GM12873 (cell line): ENCODE measurements around the gene IFT74.

Experiments
- TF ChIP-seq, protein P1 (sequence below): IDR thresholded peaks from 2 replicates; pipeline ENCODE4 v1.5.1; 2012; ENCODE audit warnings: low read depth, mild to moderate bottlenecking, moderate library complexity, low read length, control low read depth; ENCODE audit not compliant: insufficient read depth; ENCODE audit errors: missing control alignments

The IFT74 gene

DNA sequence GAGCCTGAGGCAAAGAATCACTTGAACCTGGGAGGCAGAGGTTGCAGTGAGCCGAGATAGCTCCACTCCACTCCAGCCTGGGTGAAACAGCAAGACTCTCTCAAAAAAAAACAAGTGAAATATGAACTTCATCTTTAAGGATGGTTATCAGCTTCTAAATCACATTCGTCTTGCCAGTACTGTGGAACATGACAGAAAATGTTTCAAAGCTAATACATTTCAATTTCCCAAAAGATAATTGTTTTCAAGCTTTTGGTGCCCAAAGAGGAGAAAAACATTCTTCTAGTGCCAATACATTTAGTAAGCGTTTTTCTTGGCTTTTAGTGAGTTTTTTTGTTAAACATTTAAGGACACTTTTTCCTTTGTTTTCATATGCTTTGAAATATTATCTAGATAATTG, 4.4 kb upstream of the IFT74 start:
- TF ChIP-seq, protein P1, sequence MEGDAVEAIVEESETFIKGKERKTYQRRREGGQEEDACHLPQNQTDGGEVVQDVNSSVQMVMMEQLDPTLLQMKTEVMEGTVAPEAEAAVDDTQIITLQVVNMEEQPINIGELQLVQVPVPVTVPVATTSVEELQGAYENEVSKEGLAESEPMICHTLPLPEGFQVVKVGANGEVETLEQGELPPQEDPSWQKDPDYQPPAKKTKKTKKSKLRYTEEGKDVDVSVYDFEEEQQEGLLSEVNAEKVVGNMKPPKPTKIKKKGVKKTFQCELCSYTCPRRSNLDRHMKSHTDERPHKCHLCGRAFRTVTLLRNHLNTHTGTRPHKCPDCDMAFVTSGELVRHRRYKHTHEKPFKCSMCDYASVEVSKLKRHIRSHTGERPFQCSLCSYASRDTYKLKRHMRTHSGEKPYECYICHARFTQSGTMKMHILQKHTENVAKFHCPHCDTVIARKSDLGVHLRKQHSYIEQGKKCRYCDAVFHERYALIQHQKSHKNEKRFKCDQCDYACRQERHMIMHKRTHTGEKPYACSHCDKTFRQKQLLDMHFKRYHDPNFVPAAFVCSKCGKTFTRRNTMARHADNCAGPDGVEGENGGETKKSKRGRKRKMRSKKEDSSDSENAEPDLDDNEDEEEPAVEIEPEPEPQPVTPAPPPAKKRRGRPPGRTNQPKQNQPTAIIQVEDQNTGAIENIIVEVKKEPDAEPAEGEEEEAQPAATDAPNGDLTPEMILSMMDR, result no peak

DNA sequence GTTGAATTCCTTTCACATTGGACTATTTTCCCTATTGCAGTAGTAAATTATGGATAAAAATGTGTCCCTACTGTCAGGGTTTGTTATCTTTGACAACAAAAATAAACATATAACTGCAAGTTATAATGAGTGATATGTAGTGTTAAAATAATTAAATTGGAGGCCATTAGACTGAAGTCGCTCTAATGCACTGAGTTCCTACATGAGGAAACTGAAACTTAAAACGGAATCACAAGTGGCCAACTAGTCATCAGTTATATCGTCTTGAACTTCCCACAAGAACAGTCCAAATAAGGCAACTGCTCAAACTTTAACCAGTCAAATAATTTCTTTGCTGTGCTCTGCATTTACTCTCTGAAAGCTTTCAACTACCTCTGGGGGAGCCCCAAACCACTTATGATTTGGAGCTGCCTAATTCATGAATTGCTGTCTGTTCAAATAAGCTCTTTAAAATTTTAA, 2.1 kb upstream of the IFT74 start:
- TF ChIP-seq, protein P1, result no peak

DNA sequence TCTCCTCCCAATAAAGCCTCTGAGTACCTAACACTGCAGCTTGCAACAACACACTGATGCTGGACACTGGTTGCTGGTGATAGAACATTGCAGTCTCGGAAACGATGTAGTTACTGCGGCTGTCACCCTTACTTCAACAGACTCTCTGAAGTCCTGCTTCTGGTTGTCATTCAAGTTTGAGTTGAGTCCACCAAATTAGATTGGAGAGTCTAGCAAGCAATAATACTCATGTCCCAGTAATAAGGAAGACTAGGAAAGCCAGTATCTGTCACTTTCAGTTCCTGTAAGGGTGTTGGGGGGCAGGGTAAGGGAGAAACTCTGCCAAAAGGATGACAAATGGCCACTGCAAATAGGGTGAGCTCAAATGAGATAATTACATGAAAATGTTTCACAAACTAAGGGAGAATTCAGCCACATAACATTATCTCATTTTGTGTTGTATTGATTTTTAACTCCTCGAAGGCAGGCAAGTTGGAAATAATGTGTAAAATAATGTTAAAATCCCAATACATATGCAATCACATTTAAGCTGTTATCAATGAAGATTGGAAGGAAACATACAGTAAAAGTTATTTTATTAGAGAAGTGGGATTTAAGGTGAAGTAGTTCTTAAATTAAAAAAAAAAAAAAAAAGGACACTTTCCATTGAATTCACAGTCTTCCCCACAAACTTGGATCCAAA, 849 bp upstream of the IFT74 start:
- TF ChIP-seq, protein P1, result no peak

DNA sequence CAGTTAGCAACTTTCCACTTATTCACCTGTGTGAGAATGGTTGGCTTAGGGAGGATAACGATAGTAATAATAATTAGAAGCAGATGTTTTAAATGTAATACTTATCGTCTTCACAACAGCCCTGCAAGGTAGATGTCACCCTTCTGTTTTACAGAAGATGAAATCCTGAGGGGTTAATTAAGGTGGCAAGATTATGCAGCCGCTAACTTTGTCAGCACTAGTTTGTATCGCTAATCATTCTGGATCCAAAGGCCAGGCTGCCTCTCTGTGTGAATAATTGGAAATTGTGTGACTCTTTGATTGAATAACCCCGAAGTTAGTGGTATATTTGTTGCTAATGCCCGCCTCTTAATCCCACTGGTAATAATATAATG, 635 bp downstream of the IFT74 start:
- TF ChIP-seq, protein P1, result no peak

DNA sequence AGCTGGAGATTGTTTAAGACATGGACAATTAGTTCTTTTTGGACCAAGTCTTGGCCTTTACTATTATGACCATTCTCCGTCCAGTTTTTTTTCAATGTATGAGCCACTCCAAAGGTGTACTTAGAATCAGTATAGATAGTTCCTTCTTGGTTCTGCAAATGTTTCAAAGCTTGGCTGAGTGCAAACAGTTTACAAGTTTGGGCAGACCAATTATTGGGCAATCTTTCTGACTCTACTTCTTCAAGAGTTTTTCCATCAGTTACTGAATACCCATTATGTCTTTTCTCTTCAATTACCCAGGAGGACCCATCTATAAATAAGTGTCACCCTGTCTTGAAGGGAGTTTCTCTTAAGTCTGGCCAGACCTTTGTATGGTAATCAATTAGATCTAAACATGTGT, 15.5 kb downstream of the IFT74 start:
- TF ChIP-seq, protein P1, result no peak

DNA sequence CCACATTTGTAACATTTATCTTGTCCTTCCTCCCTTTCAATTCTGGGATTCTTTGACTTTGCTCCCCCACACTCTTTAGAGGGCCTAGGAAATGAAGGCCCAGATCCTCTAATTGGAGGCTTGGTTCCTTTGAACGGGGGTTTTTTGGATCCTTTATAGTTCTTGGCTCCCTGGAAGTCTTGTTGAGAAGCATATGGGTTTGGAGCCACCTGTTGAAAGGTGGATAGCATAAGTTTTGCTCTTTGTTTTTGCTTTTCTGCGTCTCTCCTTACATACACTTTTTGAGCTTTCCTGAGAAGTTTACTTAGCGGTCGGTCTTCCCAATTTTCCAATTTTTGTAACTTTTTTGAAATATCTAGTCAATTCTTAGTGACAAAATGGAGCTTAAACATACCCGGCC, 17.8 kb downstream of the IFT74 start:
- TF ChIP-seq, protein P1, result no peak

DNA sequence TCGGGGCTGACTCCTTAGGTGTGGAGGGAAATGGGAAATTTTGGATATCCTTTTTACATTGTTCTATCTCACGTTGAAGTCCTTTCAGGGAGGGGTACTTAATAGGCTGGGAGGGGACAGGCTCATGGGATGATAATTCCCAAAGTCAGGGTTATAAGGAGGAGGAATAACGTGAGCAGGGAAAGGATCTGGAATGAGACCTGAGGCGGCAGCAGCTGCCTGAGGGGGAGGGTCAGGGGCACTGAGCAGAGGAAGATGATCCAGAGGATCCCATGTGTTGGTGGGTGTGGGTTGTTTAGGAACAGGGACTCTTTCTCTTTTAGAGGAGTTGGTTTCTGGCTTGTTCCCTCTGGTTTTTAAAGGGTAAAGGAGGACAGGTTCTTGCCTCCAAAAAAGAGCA, 18.7 kb downstream of the IFT74 start:
- TF ChIP-seq, protein P1, result no peak
